HEK293 (cell line): ENCODE measurements around the gene LHFPL6.

Experiments used
- CTCF ChIA-PET: fragments of 350-600 bp; formaldehyde crosslinking; extraction: SDS; loops from one replicate; lab custom pipeline; 2021; ENCODE audit warnings: antibody characterized with exemption; lab: Yijun Ruan, JAX
- POLR2A ChIA-PET: fragments of 300-600 bp; formaldehyde crosslinking; extraction: SDS; loops from one replicate; lab custom pipeline; 2020; ENCODE audit warnings: antibody characterized with exemption, inconsistent platforms; lab: Yijun Ruan, JAX
- H3K27ac ChIP-seq: fragments of 200-500 bp; sonication (Bioruptor generic); 2 replicates; pipeline ENCODE4 v1.5.1; 2014; ENCODE audit warnings: low read depth, low read length, control low read depth, inconsistent platforms; ENCODE audit errors: extremely low read depth
- H3K36me3 ChIP-seq, 2 experiments: fragments of 200-500 bp in 1 of 2; sonication (Bioruptor generic) in 1 of 2; 1 replicate in 1 of 2; 2 replicates in 1 of 2; pipeline ENCODE4 v1.5.1; 2014 to 2017; ENCODE audit warnings: inconsistent platforms in 2 of 2, low read length in 2 of 2; ENCODE audit not compliant: control insufficient read depth in 2 of 2, insufficient read depth in 1 of 2
- H3K4me1 ChIP-seq: fragments of 200-500 bp; sonication (Bioruptor generic); 2 replicates; pipeline ENCODE4 v1.5.1; 2014; ENCODE audit warnings: mild to moderate bottlenecking, low read length, inconsistent platforms; ENCODE audit not compliant: control insufficient read depth, insufficient read depth
- H3K4me3 ChIP-seq: 2 replicates; pipeline ENCODE4 v1.5.1; 2011; ENCODE audit warnings: low read depth, mild to moderate bottlenecking, control low read depth, low read length, moderate library complexity
- H3K9me3 ChIP-seq: fragments of 200-500 bp; sonication (Bioruptor generic); 2 replicates; pipeline ENCODE4 v1.5.1; 2014; ENCODE audit warnings: low read depth, low read length, inconsistent platforms; ENCODE audit not compliant: control insufficient read depth, insufficient read depth
- BCL11A ChIP-seq: fragments of 450-650 bp; formaldehyde crosslinking; IDR thresholded peaks from 2 replicates; pipeline ENCODE4 v1.5.1; 2016; ENCODE audit warnings: low read depth, missing biosample characterization, missing genetic modification characterization
- FEZF1 ChIP-seq: fragments of 450-650 bp; formaldehyde crosslinking; IDR thresholded peaks from 2 replicates; pipeline ENCODE4 v1.5.1; 2016; ENCODE audit warnings: missing biosample characterization, missing genetic modification characterization
- GLIS1 ChIP-seq: fragments of 450-650 bp; formaldehyde crosslinking; IDR thresholded peaks from 2 replicates; pipeline ENCODE4 v1.5.1; 2016; ENCODE audit warnings: missing biosample characterization, missing genetic modification characterization
- MZF1 ChIP-seq: fragments of 450-650 bp; formaldehyde crosslinking; IDR thresholded peaks from 2 replicates; pipeline ENCODE4 v1.5.1; 2017; ENCODE audit warnings: missing biosample characterization, missing genetic modification characterization, borderline replicate concordance
- TCF7L2 ChIP-seq: IDR thresholded peaks from 2 replicates; pipeline ENCODE4 v1.6.1; 2011; ENCODE audit warnings: low read depth, mild to moderate bottlenecking, inconsistent platforms, low read length, moderate library complexity, borderline replicate concordance
- YY2 ChIP-seq: fragments of 450-650 bp; formaldehyde crosslinking; IDR thresholded peaks from 2 replicates; pipeline ENCODE4 v1.5.1; 2016; ENCODE audit warnings: missing biosample characterization, missing genetic modification characterization
- ZEB2 ChIP-seq: fragments of 450-650 bp; formaldehyde crosslinking; IDR thresholded peaks from 2 replicates; pipeline ENCODE4 v1.5.1; 2016; ENCODE audit warnings: missing biosample characterization, missing genetic modification characterization
- ZIC2 ChIP-seq: fragments of 450-650 bp; formaldehyde crosslinking; IDR thresholded peaks from 2 replicates; pipeline ENCODE4 v1.5.1; 2016; ENCODE audit warnings: missing biosample characterization, missing genetic modification characterization
- ZNF121 ChIP-seq: fragments of 450-650 bp; formaldehyde crosslinking; IDR thresholded peaks from 2 replicates; pipeline ENCODE4 v1.5.1; 2016; ENCODE audit warnings: missing biosample characterization, missing genetic modification characterization
- ZNF146 ChIP-seq: fragments of 450-650 bp; formaldehyde crosslinking; IDR thresholded peaks from 2 replicates; pipeline ENCODE4 v1.5.1; 2016; ENCODE audit warnings: missing biosample characterization, missing genetic modification characterization
- ZNF175 ChIP-seq: fragments of 450-650 bp; formaldehyde crosslinking; IDR thresholded peaks from 2 replicates; pipeline ENCODE4 v1.5.1; 2016; ENCODE audit warnings: missing biosample characterization, missing genetic modification characterization
- ZNF202 ChIP-seq: fragments of 450-650 bp; formaldehyde crosslinking; IDR thresholded peaks from 2 replicates; pipeline ENCODE4 v1.5.1; 2016; ENCODE audit warnings: missing biosample characterization, missing genetic modification characterization, borderline replicate concordance
- ZNF335 ChIP-seq: fragments of 450-650 bp; formaldehyde crosslinking; conservative IDR thresholded peaks from 2 replicates; pipeline ENCODE4 v1.5.1; 2016; ENCODE audit warnings: missing biosample characterization, missing genetic modification characterization
- ZNF48 ChIP-seq: fragments of 450-650 bp; formaldehyde crosslinking; IDR thresholded peaks from 2 replicates; pipeline ENCODE4 v1.5.1; 2016; ENCODE audit warnings: missing biosample characterization, missing genetic modification characterization
- ZNF571 ChIP-seq: fragments of 450-650 bp; formaldehyde crosslinking; IDR thresholded peaks from 2 replicates; pipeline ENCODE4 v1.5.0; 2017; ENCODE audit warnings: missing biosample characterization, missing genetic modification characterization
- ZNF596 ChIP-seq: fragments of 450-650 bp; IDR thresholded peaks from 2 replicates; pipeline ENCODE4 v1.5.0; 2018; ENCODE audit warnings: missing biosample characterization, mild to moderate bottlenecking, missing genetic modification characterization, moderate library complexity
- ZNF621 ChIP-seq: fragments of 450-650 bp; formaldehyde crosslinking; IDR thresholded peaks from 2 replicates; pipeline ENCODE4 v1.5.1; 2017; ENCODE audit warnings: missing biosample characterization, missing genetic modification characterization
- ZNF658 ChIP-seq: fragments of 450-650 bp; formaldehyde crosslinking; IDR thresholded peaks from 2 replicates; pipeline ENCODE4; 2016; ENCODE audit warnings: missing biosample characterization, missing genetic modification characterization
- ZNF664 ChIP-seq: fragments of 450-650 bp; formaldehyde crosslinking; IDR thresholded peaks from 2 replicates; pipeline ENCODE4 v1.5.1; 2016; ENCODE audit warnings: missing biosample characterization, missing genetic modification characterization
- ZNF792 ChIP-seq: fragments of 450-650 bp; formaldehyde crosslinking; IDR thresholded peaks from 2 replicates; pipeline ENCODE4 v1.5.1; 2016; ENCODE audit warnings: missing biosample characterization, missing genetic modification characterization
- TF ChIP-seq, protein P1 (sequence below): fragments of 450-650 bp; formaldehyde crosslinking; IDR thresholded peaks from 2 replicates; pipeline ENCODE4 v1.5.1; 2016; ENCODE audit warnings: missing biosample characterization, missing genetic modification characterization
- TF ChIP-seq, protein P2 (sequence below): fragments of 450-650 bp; formaldehyde crosslinking; IDR thresholded peaks from 2 replicates; pipeline ENCODE4 v1.5.1; 2016; ENCODE audit warnings: missing biosample characterization, missing genetic modification characterization
- TF ChIP-seq, protein P3 (sequence below): fragments of 450-650 bp; formaldehyde crosslinking; conservative IDR thresholded peaks from 2 replicates; pipeline ENCODE4 v1.5.1; 2016; ENCODE audit warnings: low read depth, missing biosample characterization, missing genetic modification characterization
- TF ChIP-seq, protein P4 (sequence below): fragments of 450-650 bp; formaldehyde crosslinking; IDR thresholded peaks from 2 replicates; pipeline ENCODE4 v1.5.1; 2016; ENCODE audit warnings: missing biosample characterization, missing genetic modification characterization, borderline replicate concordance
- TF ChIP-seq, protein P5 (sequence below): fragments of 450-650 bp; formaldehyde crosslinking; IDR thresholded peaks from 2 replicates; pipeline ENCODE4 v1.5.1; 2016; ENCODE audit warnings: missing biosample characterization, missing genetic modification characterization

Gene LHFPL6

DNA sequence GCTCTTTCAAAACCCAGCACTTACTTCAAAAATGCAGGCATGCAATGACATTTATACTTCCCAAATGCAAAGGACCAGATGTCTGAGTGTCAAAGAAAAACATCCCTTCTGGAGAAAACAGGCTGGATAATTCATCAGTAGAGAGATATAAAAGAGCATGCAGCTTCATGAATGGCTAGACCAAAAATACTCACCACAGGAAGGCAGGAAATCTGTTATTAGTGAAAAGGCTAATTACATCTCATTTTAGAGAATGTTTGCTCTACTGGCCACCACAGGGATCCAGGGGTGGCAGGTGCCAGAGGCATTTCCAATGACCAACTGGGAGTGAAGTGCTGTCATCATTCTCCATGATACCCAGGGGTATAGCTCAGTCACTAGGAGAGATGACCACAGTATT, 106.5 kb downstream of the LHFPL6 start:
- H3K4me3 ChIP-seq = no peak overlapping the region
- no peaks in the 10 kb centered on the region for H3K36me3 ChIP-seq
- CTCF ChIA-PET = no interaction called here
- TF ChIP-seq ZNF48 (tag by site-specific recombination) = no peak
- no peak for TF ChIP-seq ZEB2 (tag by site-specific recombination)
- no peak for TF ChIP-seq ZNF121 (tag by site-specific recombination)
- TF ChIP-seq, protein P1, sequence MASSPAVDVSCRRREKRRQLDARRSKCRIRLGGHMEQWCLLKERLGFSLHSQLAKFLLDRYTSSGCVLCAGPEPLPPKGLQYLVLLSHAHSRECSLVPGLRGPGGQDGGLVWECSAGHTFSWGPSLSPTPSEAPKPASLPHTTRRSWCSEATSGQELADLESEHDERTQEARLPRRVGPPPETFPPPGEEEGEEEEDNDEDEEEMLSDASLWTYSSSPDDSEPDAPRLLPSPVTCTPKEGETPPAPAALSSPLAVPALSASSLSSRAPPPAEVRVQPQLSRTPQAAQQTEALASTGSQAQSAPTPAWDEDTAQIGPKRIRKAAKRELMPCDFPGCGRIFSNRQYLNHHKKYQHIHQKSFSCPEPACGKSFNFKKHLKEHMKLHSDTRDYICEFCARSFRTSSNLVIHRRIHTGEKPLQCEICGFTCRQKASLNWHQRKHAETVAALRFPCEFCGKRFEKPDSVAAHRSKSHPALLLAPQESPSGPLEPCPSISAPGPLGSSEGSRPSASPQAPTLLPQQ (tag by site-specific recombination) = no peak
- TF ChIP-seq ZIC2 = peak; percentile 45
- no peak for TF ChIP-seq ZNF621 (tag by site-specific recombination)
- TF ChIP-seq, protein P2, sequence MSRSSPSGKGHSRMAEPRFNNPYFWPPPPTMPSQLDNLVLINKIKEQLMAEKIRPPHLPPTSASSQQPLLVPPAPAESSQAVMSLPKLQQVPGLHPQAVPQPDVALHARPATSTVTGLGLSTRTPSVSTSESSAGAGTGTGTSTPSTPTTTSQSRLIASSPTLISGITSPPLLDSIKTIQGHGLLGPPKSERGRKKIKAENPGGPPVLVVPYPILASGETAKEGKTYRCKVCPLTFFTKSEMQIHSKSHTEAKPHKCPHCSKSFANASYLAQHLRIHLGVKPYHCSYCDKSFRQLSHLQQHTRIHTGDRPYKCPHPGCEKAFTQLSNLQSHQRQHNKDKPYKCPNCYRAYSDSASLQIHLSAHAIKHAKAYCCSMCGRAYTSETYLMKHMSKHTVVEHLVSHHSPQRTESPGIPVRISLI (tag by site-specific recombination) = no peak
- no peak for TF ChIP-seq YY2 (tag by site-specific recombination)
- TF ChIP-seq ZNF664 (tag by site-specific recombination) = no peak
- TF ChIP-seq BCL11A (tag by site-specific recombination) = no peak
- no peak for TF ChIP-seq ZNF335 (tag by site-specific recombination)
- TF ChIP-seq, protein P3, sequence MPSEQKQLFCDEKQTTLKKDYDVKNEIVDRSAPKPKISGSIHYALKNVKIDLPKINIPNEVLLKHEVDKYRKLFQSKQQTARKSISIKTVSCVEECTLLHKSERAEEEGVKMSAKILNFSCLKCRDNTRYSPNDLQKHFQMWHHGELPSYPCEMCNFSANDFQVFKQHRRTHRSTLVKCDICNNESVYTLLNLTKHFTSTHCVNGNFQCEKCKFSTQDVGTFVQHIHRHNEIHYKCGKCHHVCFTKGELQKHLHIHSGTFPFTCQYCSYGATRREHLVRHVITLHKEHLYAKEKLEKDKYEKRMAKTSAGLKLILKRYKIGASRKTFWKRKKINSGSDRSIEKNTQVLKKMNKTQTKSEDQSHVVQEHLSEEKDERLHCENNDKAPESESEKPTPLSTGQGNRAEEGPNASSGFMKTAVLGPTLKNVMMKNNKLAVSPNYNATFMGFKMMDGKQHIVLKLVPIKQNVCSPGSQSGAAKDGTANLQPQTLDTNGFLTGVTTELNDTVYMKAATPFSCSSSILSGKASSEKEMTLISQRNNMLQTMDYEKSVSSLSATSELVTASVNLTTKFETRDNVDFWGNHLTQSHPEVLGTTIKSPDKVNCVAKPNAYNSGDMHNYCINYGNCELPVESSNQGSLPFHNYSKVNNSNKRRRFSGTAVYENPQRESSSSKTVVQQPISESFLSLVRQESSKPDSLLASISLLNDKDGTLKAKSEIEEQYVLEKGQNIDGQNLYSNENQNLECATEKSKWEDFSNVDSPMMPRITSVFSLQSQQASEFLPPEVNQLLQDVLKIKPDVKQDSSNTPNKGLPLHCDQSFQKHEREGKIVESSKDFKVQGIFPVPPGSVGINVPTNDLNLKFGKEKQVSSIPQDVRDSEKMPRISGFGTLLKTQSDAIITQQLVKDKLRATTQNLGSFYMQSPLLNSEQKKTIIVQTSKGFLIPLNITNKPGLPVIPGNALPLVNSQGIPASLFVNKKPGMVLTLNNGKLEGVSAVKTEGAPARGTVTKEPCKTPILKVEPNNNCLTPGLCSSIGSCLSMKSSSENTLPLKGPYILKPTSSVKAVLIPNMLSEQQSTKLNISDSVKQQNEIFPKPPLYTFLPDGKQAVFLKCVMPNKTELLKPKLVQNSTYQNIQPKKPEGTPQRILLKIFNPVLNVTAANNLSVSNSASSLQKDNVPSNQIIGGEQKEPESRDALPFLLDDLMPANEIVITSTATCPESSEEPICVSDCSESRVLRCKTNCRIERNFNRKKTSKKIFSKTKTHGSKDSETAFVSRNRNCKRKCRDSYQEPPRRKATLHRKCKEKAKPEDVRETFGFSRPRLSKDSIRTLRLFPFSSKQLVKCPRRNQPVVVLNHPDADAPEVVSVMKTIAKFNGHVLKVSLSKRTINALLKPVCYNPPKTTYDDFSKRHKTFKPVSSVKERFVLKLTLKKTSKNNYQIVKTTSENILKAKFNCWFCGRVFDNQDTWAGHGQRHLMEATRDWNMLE = no peak
- no peak for TF ChIP-seq ZNF146
- TF ChIP-seq MZF1 = no peak
- TF ChIP-seq, protein P4, sequence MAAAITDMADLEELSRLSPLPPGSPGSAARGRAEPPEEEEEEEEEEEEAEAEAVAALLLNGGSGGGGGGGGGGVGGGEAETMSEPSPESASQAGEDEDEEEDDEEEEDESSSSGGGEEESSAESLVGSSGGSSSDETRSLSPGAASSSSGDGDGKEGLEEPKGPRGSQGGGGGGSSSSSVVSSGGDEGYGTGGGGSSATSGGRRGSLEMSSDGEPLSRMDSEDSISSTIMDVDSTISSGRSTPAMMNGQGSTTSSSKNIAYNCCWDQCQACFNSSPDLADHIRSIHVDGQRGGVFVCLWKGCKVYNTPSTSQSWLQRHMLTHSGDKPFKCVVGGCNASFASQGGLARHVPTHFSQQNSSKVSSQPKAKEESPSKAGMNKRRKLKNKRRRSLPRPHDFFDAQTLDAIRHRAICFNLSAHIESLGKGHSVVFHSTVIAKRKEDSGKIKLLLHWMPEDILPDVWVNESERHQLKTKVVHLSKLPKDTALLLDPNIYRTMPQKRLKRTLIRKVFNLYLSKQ (tag by site-specific recombination) = no peak
- TF ChIP-seq, protein P5, sequence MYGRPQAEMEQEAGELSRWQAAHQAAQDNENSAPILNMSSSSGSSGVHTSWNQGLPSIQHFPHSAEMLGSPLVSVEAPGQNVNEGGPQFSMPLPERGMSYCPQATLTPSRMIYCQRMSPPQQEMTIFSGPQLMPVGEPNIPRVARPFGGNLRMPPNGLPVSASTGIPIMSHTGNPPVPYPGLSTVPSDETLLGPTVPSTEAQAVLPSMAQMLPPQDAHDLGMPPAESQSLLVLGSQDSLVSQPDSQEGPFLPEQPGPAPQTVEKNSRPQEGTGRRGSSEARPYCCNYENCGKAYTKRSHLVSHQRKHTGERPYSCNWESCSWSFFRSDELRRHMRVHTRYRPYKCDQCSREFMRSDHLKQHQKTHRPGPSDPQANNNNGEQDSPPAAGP (tag by site-specific recombination) = no peak
- no peak for TF ChIP-seq ZNF658 (tag by site-specific recombination)
- TF ChIP-seq FEZF1 (tag by site-specific recombination) = peak; percentile 64
- no peak for TF ChIP-seq ZNF175
- TF ChIP-seq ZNF596 (tag by site-specific recombination) = no peak
- TF ChIP-seq ZNF571 = no peak
- TF ChIP-seq GLIS1 = peak; percentile 95
- no peak for TF ChIP-seq ZNF792 (tag by site-specific recombination)
- no peak for TF ChIP-seq ZNF202 (tag by site-specific recombination)
- no peak for TF ChIP-seq TCF7L2
- no peaks in the 10 kb centered on the region for H3K4me1 ChIP-seq
- POLR2A ChIA-PET = no interaction called here
- H3K27ac ChIP-seq = no peak overlapping the region
- no peaks in the 10 kb centered on the region for H3K9me3 ChIP-seq
